Loucy (cell line): ENCODE measurements around the gene MTARC1.

ENCODE experiments used
- H2AFZ ChIP-seq: fragments of 200-600 bp; sonication (generic); 2 replicates; pipeline ENCODE4 v1.6.0; 2016; ENCODE audit warnings: antibody characterized with exemption, mild to moderate bottlenecking, low read length, moderate library complexity
- H3F3A ChIP-seq: fragments of 200-600 bp; 2 replicates; pipeline ENCODE4 v1.6.0; 2016; ENCODE audit warnings: antibody characterized with exemption, low read depth, mild to moderate bottlenecking
- H3K27me3 ChIP-seq: fragments of 200-600 bp; sonication (generic); 2 replicates; pipeline ENCODE4 v1.6.1; 2014; ENCODE audit warnings: low read length, mild to moderate bottlenecking; ENCODE audit not compliant: insufficient read depth, poor library complexity, severe bottlenecking
- H3K36me3 ChIP-seq: fragments of 200-600 bp; sonication (generic); 2 replicates; pipeline ENCODE4 v1.6.1; 2016; ENCODE audit warnings: low read length; ENCODE audit not compliant: insufficient read depth
- H3K4me1 ChIP-seq: fragments of 200-600 bp; sonication (generic); 2 replicates; pipeline ENCODE4 v1.5.1; 2014; ENCODE audit warnings: low read length, mild to moderate bottlenecking; ENCODE audit not compliant: insufficient read depth, poor library complexity, severe bottlenecking
- H3K4me2 ChIP-seq: fragments of 200-600 bp; sonication (generic); 2 replicates; pipeline ENCODE4 v1.6.0; 2014; ENCODE audit warnings: antibody characterized with exemption, low read length, low read depth, mild to moderate bottlenecking; ENCODE audit not compliant: poor library complexity, severe bottlenecking
- H3K4me3 ChIP-seq: fragments of 200-600 bp; sonication (generic); 2 replicates; pipeline ENCODE4 v1.5.1; 2014; ENCODE audit warnings: low read length, mild to moderate bottlenecking, mixed read lengths; ENCODE audit not compliant: poor library complexity, severe bottlenecking
- H3K79me2 ChIP-seq: fragments of 200-600 bp; sonication (generic); 2 replicates; pipeline ENCODE4 v1.6.1; 2014; ENCODE audit warnings: low read length; ENCODE audit not compliant: insufficient read depth
- H3K9ac ChIP-seq: fragments of 200-600 bp; sonication (generic); 2 replicates; pipeline ENCODE4 v1.6.0; 2014; ENCODE audit warnings: mild to moderate bottlenecking, low read depth, low read length, moderate library complexity; ENCODE audit not compliant: poor library complexity, severe bottlenecking
- H3K9me2 ChIP-seq: fragments of 200-600 bp; sonication (generic); replicated peaks from 2 replicates; pipeline ENCODE4 v1.6.1; 2016; ENCODE audit warnings: low read depth, low read length, mixed read lengths
- H3K9me3 ChIP-seq: fragments of 200-600 bp; sonication (generic); 2 replicates; pipeline ENCODE4 v1.6.1; 2014; ENCODE audit warnings: mild to moderate bottlenecking, antibody characterized with exemption, low read length, low read depth; ENCODE audit not compliant: insufficient read depth
- H4K20me1 ChIP-seq: fragments of 200-600 bp; sonication (generic); 2 replicates; pipeline ENCODE4 v1.6.0; 2014; ENCODE audit warnings: antibody characterized with exemption, low read length, mild to moderate bottlenecking; ENCODE audit not compliant: insufficient read depth, poor library complexity, severe bottlenecking
- CTCF ChIP-seq: fragments of 200-600 bp; sonication (generic); conservative IDR thresholded peaks from 2 replicates; pipeline ENCODE4 v1.5.1; 2014; ENCODE audit warnings: mild to moderate bottlenecking, antibody characterized with exemption, low read length
- EZH2phosphoT487 ChIP-seq: fragments of 200-600 bp; IDR thresholded peaks from 2 replicates; pipeline ENCODE4 v1.6.1; 2018; ENCODE audit warnings: antibody characterized with exemption, mild to moderate bottlenecking, moderate library complexity, borderline replicate concordance

Gene MTARC1

GRCh38 chr1:220791956-220792355 is 5.2 kb downstream of the MTARC1 start:
- Histone ChIP-seq H3K4me1 (no peaks in the 10 kb centered on the region), H3K4me3 (no peak overlapping the region), H3K9me3 (no peaks in the 10 kb centered on the region), H2AFZ (no peak overlapping the region; the same call in 1 of the 2 replicates), H3K4me2 (no peak overlapping the region), H3K79me2 (no peaks in the 10 kb centered on the region), H3K9ac (no peak overlapping the region), H3K9me2 (no peaks in the 10 kb centered on the region), H3K36me3 (no peaks in the 10 kb centered on the region), H3K27me3 (no peaks in the 10 kb centered on the region), H4K20me1 (no peaks in the 10 kb centered on the region), H3F3A (no peaks in the 10 kb centered on the region)
- no peak for TF ChIP-seq CTCF
- no peak for TF ChIP-seq EZH2phosphoT487

GRCh38 chr1:220796530-220796929 is 9.8 kb downstream of the MTARC1 start:
- H3K27me3 ChIP-seq, result no peaks in the 10 kb centered on the region
- H3K9me2 ChIP-seq, result no peaks in the 10 kb centered on the region
- no peaks in the 10 kb centered on the region for H4K20me1 ChIP-seq
- no peaks in the 10 kb centered on the region for H3K9me3 ChIP-seq
- H2AFZ ChIP-seq, result no peak overlapping the region
- H3K4me3 ChIP-seq, result no peak overlapping the region
- TF ChIP-seq EZH2phosphoT487, result no peak
- no peak for TF ChIP-seq CTCF
- no peak overlapping the region for H3K9ac ChIP-seq
- H3K4me2 ChIP-seq, result no peak overlapping the region
- H3K79me2 ChIP-seq, result no peaks in the 10 kb centered on the region
- H3K36me3 ChIP-seq, result no peaks in the 10 kb centered on the region
- H3K4me1 ChIP-seq, result no peaks in the 10 kb centered on the region
- H3F3A ChIP-seq, result no peaks in the 10 kb centered on the region

GRCh38 chr1:220797044-220797443 is 10.3 kb downstream of the MTARC1 start:
- no peak overlapping the region for H2AFZ ChIP-seq
- H3K4me3 ChIP-seq, result no peak overlapping the region
- no peak overlapping the region for H3K4me2 ChIP-seq
- H3K36me3 ChIP-seq, result no peaks in the 10 kb centered on the region
- no peaks in the 10 kb centered on the region for H3F3A ChIP-seq
- H3K27me3 ChIP-seq, result no peaks in the 10 kb centered on the region
- no peaks in the 10 kb centered on the region for H4K20me1 ChIP-seq
- no peaks in the 10 kb centered on the region for H3K9me2 ChIP-seq
- H3K9ac ChIP-seq, result no peak overlapping the region
- no peaks in the 10 kb centered on the region for H3K9me3 ChIP-seq
- no peaks in the 10 kb centered on the region for H3K79me2 ChIP-seq
- H3K4me1 ChIP-seq, result no peaks in the 10 kb centered on the region
- no peak for TF ChIP-seq EZH2phosphoT487

DNA sequence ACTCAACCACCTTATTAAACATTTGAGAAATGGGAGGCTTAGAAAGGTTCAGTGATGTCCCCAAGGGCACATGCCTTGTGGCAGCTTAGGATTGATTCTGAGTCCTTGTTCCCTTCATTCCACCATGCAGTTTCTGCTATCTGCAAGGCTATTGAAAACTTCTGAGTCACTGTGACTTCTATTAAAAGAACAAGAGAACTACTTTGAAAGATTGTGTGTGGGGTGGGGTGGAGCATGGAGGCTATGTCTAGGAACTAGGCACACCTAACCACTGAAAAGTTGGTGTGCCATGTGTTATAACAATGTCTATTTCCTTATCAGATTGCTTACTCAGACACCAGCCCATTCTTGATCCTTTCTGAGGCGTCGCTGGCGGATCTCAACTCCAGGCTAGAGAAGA is 10.8 kb downstream of the MTARC1 start:
- TF ChIP-seq EZH2phosphoT487 (no peak), CTCF (no peak)
- no peaks in the 10 kb centered on the region for H3K9me3 ChIP-seq
- H2AFZ ChIP-seq, result no peak overlapping the region
- H3K4me1 ChIP-seq, result no peaks in the 10 kb centered on the region
- H3F3A ChIP-seq, result no peaks in the 10 kb centered on the region
- no peaks in the 10 kb centered on the region for H3K9me2 ChIP-seq
- no peaks in the 10 kb centered on the region for H3K36me3 ChIP-seq
- no peak overlapping the region for H3K4me3 ChIP-seq
- H3K9ac ChIP-seq, result no peak overlapping the region
- no peaks in the 10 kb centered on the region for H3K27me3 ChIP-seq
- no peaks in the 10 kb centered on the region for H4K20me1 ChIP-seq
- H3K4me2 ChIP-seq, result no peak overlapping the region
- H3K79me2 ChIP-seq, result no peaks in the 10 kb centered on the region
